ENCODE measurements around the gene DOCK4.

- TF ChIP-seq ZSCAN20 (CRISPR knock-in tag; IDR thresholded peaks at IDR 0.05) (no peak), CBX8 (IDR thresholded peaks at IDR 0.05) (no peak), MAX (IDR thresholded peaks at IDR 0.05) (no peak), CBX2 (IDR thresholded peaks at IDR 0.05; ENCODE audit: borderline replicate concordance, low read depth) (no peak), PBX3 (IDR thresholded peaks at IDR 0.05) (no peak), JUN (IDR thresholded peaks at IDR 0.05) (no peak), REST (IDR thresholded peaks at IDR 0.05) (no peak), CEBPB (IDR thresholded peaks at IDR 0.05) (no peak), EP300 (IDR thresholded peaks at IDR 0.05) (no peak)
Measured at GRCh38 chr7:112116358-112116757, 89.8 kb downstream of the DOCK4 start.
